ENCODE data around the gene ADAMTS8. TPM values are rescaled to one million over a fixed set of nuclear protein-coding genes. Genes with fewer than 3 reads are reported as not detected.

ADAMTS8 gene
- total and polyA plus RNA-seq, 9 of the 15 experiments (the other 6 are each of a cell fraction or from before 2014, with no cell fraction given) = not detected

DNA sequence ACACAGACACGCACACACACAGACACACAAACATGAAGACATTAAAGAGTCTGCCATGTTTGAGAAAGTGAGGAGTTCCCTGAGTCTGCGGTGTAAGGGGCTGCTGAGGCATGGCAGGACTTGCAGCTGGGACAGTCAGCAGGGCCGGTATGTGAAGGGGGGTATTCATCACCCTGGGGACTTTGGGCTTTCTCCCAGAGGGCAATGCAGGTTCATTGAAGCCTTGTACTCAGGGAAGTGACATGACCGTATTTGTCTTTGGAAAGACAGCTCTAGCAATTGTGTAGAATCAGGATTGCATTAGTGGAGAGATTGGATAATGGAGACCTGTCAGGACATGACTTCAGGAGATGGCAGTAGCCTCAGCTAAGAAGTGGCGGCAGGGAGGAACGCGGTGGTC, 9.4 kb upstream of the ADAMTS8 start:
- no peak overlapping the region for H3K4me2 ChIP-seq (ENCODE audit: insufficient read depth, low read length)
- H3K4me3 ChIP-seq = no peak overlapping the region
- POLR2A ChIA-PET = interaction anchor here (0.6 kb wide), 1 partner anchor 27 kb away, joined by 3 read pairs; no protein-coding TSS in a partner anchor
- peaks cover 3 to 22% of the 10 kb centered on the region in 2 experiments; a peak in 3 of 5 replicates for H3K27me3 ChIP-seq (ENCODE audit: control insufficient read depth in 2 of 2, insufficient read depth in 2 of 2, low read length in 2 of 2)
- in situ Hi-C loops (cut with MboI) (loop anchor here (5.0 kb wide), 1 partner anchor 429 kb away; no protein-coding TSS in a partner anchor), intact Hi-C loops (cut with micrococcal nuclease) (no loop called here)
- H3K9me1 ChIP-seq (ENCODE audit: control insufficient read depth, insufficient read depth, low read length) = no peaks in the 10 kb centered on the region
- H3K9ac ChIP-seq (ENCODE audit: insufficient read depth in 1 of 2, low read depth in 2 of 2, low read length in 2 of 2) = no peak overlapping the region
- no peak for DNase-seq (ENCODE audit: extremely low read depth in 1 of 4, low spot score in 3 of 4)
- FAIRE-seq = no peak
- CTCF ChIA-PET (ENCODE audit: low intra/inter-chr PET ratio) = interaction anchor here (8.5 kb wide), 1 partner anchor 424 kb away, joined by 259 read pairs; no protein-coding TSS in a partner anchor
- no peaks in the 10 kb centered on the region for H3K9me3 ChIP-seq (replicated peaks; ENCODE audit: control insufficient read depth, insufficient read depth, low read depth, low read length)
- TF ChIP-seq SNRNP70 (optimal IDR thresholded peaks at IDR 0.05; ENCODE audit: low read depth, low read length) (no peak), FOSL1 (tag; conservative IDR thresholded peaks at IDR 0.05) (no peak)
- no peaks in the 10 kb centered on the region for H3K4me1 ChIP-seq (replicated peaks in 1 of 2; ENCODE audit: control insufficient read depth in 2 of 2, insufficient read depth in 2 of 2, low read length in 2 of 2)
- H3K27ac ChIP-seq (ENCODE audit: extremely low read depth, low read depth, low read length) = no peak overlapping the region
- no TSS peak for BruUV-seq (replicated peaks)
- H3K36me3 ChIP-seq (ENCODE audit: control insufficient read depth, insufficient read depth, low read length) = no peaks in the 10 kb centered on the region
- no peak for ATAC-seq
- no peak overlapping the region for H2AFZ ChIP-seq (ENCODE audit: low read depth, low read length)
- H4K20me1 ChIP-seq (replicated peaks; ENCODE audit: control insufficient read depth, insufficient read depth, low read length) = 0 out of 2 replicates have a peak, but pooled peaks cover 4% of the 10 kb centered on the region
- WGBS (ENCODE audit: insufficient coverage, low coverage, missing lambda C conversion rate) = 3% methylated on average over 7 of the region's 7 CpGs
- H3K79me2 ChIP-seq (ENCODE audit: control insufficient read depth, insufficient read depth, low read length) = no peaks in the 10 kb centered on the region

DNA sequence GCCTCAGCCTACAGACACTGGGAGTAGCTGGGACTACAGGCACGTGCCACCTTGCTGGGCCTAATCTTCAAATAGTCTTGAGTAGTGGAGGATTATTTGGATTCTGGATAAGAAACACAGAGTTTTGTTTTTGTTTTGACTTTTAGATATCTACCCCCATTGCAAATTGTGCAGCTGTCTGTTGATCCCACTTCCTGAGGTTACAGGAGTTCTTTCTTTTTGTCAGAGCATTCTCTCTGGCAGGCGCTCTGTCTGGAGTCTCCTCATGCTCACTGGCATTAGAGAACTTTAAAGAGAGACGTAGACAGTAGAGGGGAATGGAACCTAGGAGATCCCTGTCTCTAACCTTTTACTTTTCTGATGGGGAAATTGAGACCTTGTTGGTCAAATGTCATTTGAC, 7.8 kb upstream of the ADAMTS8 start:
- Histone ChIP-seq H3K27ac (ENCODE audit: extremely low read depth, low read depth, low read length) (no peak overlapping the region), H3K4me1 (replicated peaks in 1 of 2; ENCODE audit: control insufficient read depth in 2 of 2, insufficient read depth in 2 of 2, low read length in 2 of 2) (no peaks in the 10 kb centered on the region), H3K9ac (ENCODE audit: insufficient read depth in 1 of 2, low read depth in 2 of 2, low read length in 2 of 2) (no peak overlapping the region), H3K9me3 (replicated peaks; ENCODE audit: control insufficient read depth, insufficient read depth, low read depth, low read length) (no peaks in the 10 kb centered on the region), H3K4me3 (no peak overlapping the region), H3K36me3 (ENCODE audit: control insufficient read depth, insufficient read depth, low read length) (no peaks in the 10 kb centered on the region), H3K79me2 (ENCODE audit: control insufficient read depth, insufficient read depth, low read length) (no peaks in the 10 kb centered on the region), H4K20me1 (replicated peaks; ENCODE audit: control insufficient read depth, insufficient read depth, low read length) (0 out of 2 replicates have a peak, but pooled peaks cover 4% of the 10 kb centered on the region), H2AFZ (ENCODE audit: low read depth, low read length) (no peak overlapping the region), H3K27me3 (ENCODE audit: control insufficient read depth in 2 of 2, insufficient read depth in 2 of 2, low read length in 2 of 2) (peaks cover 3 to 22% of the 10 kb centered on the region in 2 experiments; a peak in 3 of 5 replicates), H3K9me1 (ENCODE audit: control insufficient read depth, insufficient read depth, low read length) (no peaks in the 10 kb centered on the region), H3K4me2 (ENCODE audit: insufficient read depth, low read length) (no peak overlapping the region)
- DNase-seq (ENCODE audit: extremely low read depth in 1 of 4, low spot score in 3 of 4) (no peak), ATAC-seq (no peak), FAIRE-seq (no peak)
- WGBS (ENCODE audit: insufficient coverage, low coverage, missing lambda C conversion rate) = 0% methylated on average over 3 of the region's 3 CpGs
- BruUV-seq (replicated peaks) = no TSS peak
- CTCF ChIA-PET (ENCODE audit: low intra/inter-chr PET ratio) = interaction anchor here (0.9 to 8.5 kb wide), 4 partner anchors 426 to 458 kb away, joined by 4 to 259 read pairs (median 18); no protein-coding TSS in a partner anchor
- intact Hi-C loops (cut with micrococcal nuclease) = no loop called here
- POLR2A ChIA-PET = no interaction called here
- in situ Hi-C loops (cut with MboI) = loop anchor here (5.0 kb wide), 1 partner anchor 431 kb away; no protein-coding TSS in a partner anchor
- TF ChIP-seq RFX5 (IDR thresholded peaks at IDR 0.05; ENCODE audit: low read depth, low read length) (no peak), HEY1 (CRISPR knock-in tag; IDR thresholded peaks at IDR 0.05; ENCODE audit: borderline replicate concordance) (no peak), HNRNPL (IDR thresholded peaks at IDR 0.05; ENCODE audit: low read depth, low read length) (no peak), ILK (tag; IDR thresholded peaks at IDR 0.05; ENCODE audit: borderline replicate concordance, low read depth) (no peak), KAT8 (IDR thresholded peaks at IDR 0.05; ENCODE audit: low read depth) (no peak), RBM17 (IDR thresholded peaks at IDR 0.05; ENCODE audit: borderline replicate concordance, low read depth, low read length) (no peak), MCM7 (IDR thresholded peaks at IDR 0.05) (no peak), HDAC1 (IDR thresholded peaks at IDR 0.05) (no peak)
